ENCODE results near the gene MRAP. TPM values are rescaled to one million over a fixed set of nuclear protein-coding genes. Genes with fewer than 3 reads are reported as not detected.

Gene MRAP
- total and polyA plus RNA-seq, 7 donors: 1.1 to 6.5 TPM; not detected in 5

GRCh38 chr21:32350211-32350980 lies 51.7 kb downstream of the MRAP start:
- intact Hi-C loops (cut with DNase I): no loop called here
- Histone ChIP-seq H3K4me3 (no peak overlapping the region), H3K27me3 (no peaks in the 10 kb centered on the region), H3K27ac (no peak overlapping the region), H3K4me1 (no peaks in the 10 kb centered on the region), H3K9me3 (no peaks in the 10 kb centered on the region), H3K36me3 (peaks cover 34 to 100% (median 78%) of the 10 kb centered on the region in 4 donors)
- TF ChIP-seq CTCF (IDR thresholded peaks at IDR 0.05) (no peak), POLR2A (IDR thresholded peaks at IDR 0.05) (no peak), EP300 (IDR thresholded peaks at IDR 0.05) (no peak), POLR2AphosphoS5 (IDR thresholded peaks at IDR 0.05) (no peak)
- no peak for DNase-seq
- WGBS, 2 donors: 96 to 97% methylated on average over 16 of the region's 16 CpGs

GRCh38 chr21:32350981-32351380 lies 52.3 kb downstream of the MRAP start:
- DNase-seq: peak; percentile 14
- no peak overlapping the region for H3K4me3 ChIP-seq
- no peaks in the 10 kb centered on the region for H3K4me1 ChIP-seq
- TF ChIP-seq EP300 (IDR thresholded peaks at IDR 0.05): no peak
- no peak for TF ChIP-seq CTCF (IDR thresholded peaks at IDR 0.05)
- no peak for TF ChIP-seq POLR2A (IDR thresholded peaks at IDR 0.05)
- no peak for TF ChIP-seq POLR2AphosphoS5 (IDR thresholded peaks at IDR 0.05)
- WGBS, 2 donors: 93% methylated on average over 13 of the region's 13 CpGs
- intact Hi-C loops (cut with DNase I): no loop called here
- peaks cover 30 to 100% (median 78%) of the 10 kb centered on the region in 4 donors for H3K36me3 ChIP-seq
- H3K27me3 ChIP-seq: no peaks in the 10 kb centered on the region
- no peak overlapping the region for H3K27ac ChIP-seq
- H3K9me3 ChIP-seq: no peaks in the 10 kb centered on the region

GRCh38 chr21:32351428-32351827 lies 52.8 kb downstream of the MRAP start:
- no peaks in the 10 kb centered on the region for H3K4me1 ChIP-seq
- TF ChIP-seq CTCF (IDR thresholded peaks at IDR 0.05) (no peak), POLR2A (IDR thresholded peaks at IDR 0.05) (no peak), POLR2AphosphoS5 (IDR thresholded peaks at IDR 0.05) (no peak), EP300 (IDR thresholded peaks at IDR 0.05) (no peak)
- WGBS, 2 donors: 66 to 77% methylated on average over 6 of the region's 6 CpGs

GRCh38 chr21:32352526-32352925 lies 53.9 kb downstream of the MRAP start:
- WGBS, 2 donors: 92 to 94% methylated on average over 7 of the region's 7 CpGs
- Histone ChIP-seq H3K4me3 (no peak overlapping the region), H3K36me3 (peaks cover 31 to 100% (median 74%) of the 10 kb centered on the region in 4 donors), H3K27ac (no peak overlapping the region), H3K4me1 (no peaks in the 10 kb centered on the region), H3K9me3 (no peaks in the 10 kb centered on the region), H3K27me3 (no peaks in the 10 kb centered on the region)
- intact Hi-C loops (cut with DNase I): no loop called here
- DNase-seq: no peak
- TF ChIP-seq EP300 (IDR thresholded peaks at IDR 0.05) (no peak), CTCF (IDR thresholded peaks at IDR 0.05) (no peak), POLR2AphosphoS5 (IDR thresholded peaks at IDR 0.05) (no peak)

More at GRCh38 chr21:32351428-32351827, 52.8 kb downstream of the MRAP start:
- H3K9me3 ChIP-seq: no peaks in the 10 kb centered on the region
- H3K27me3 ChIP-seq: no peaks in the 10 kb centered on the region
- DNase-seq: peak; percentile 34
- intact Hi-C loops (cut with DNase I): no loop called here
- H3K4me3 ChIP-seq: no peak overlapping the region
- peaks cover 32 to 100% (median 78%) of the 10 kb centered on the region in 4 donors for H3K36me3 ChIP-seq
- H3K27ac ChIP-seq: no peak overlapping the region
